HepG2 (cell line): ENCODE data around the gene DPAGT1. TPM values are rescaled to one million over a fixed set of nuclear protein-coding genes. Genes with fewer than 3 reads are reported as not detected.

ENCODE experiments used
- BRCA1 ChIP-seq: sonication (generic); formaldehyde crosslinking; IDR thresholded peaks from 2 replicates; pipeline ENCODE4 v1.4.0; 2020; ENCODE audit warnings: missing genetic modification reagents
- ISL2 ChIP-seq: sonication (generic); formaldehyde crosslinking; IDR thresholded peaks from 2 replicates; pipeline ENCODE4 v1.5.0; 2020; ENCODE audit warnings: missing genetic modification reagents
- MYC ChIP-seq: sonication (generic); formaldehyde crosslinking; IDR thresholded peaks from 2 replicates; pipeline ENCODE4 v1.9.0; 2021; ENCODE audit warnings: missing genetic modification reagents, borderline replicate concordance
- NCOA5 ChIP-seq: sonication (generic); formaldehyde crosslinking; IDR thresholded peaks from 2 replicates; pipeline ENCODE4 v1.4.0; 2020; ENCODE audit warnings: missing genetic modification reagents
- NFE2L2 ChIP-seq: fragments of 150-350 bp; IDR thresholded peaks from 2 replicates; pipeline ENCODE4 v1.6.1; 2014; ENCODE audit warnings: low read length
- NFKB2 ChIP-seq: sonication (generic); formaldehyde crosslinking; IDR thresholded peaks from 2 replicates; pipeline ENCODE4 v1.4.0; 2020; ENCODE audit warnings: missing genetic modification reagents, borderline replicate concordance
- RBM39 ChIP-seq: fragments of 200-400 bp; formaldehyde crosslinking; IDR thresholded peaks from one replicate; pipeline ENCODE4 v1.6.1; 2018; ENCODE audit warnings: antibody characterized with exemption, mild to moderate bottlenecking, low read depth, low read length; ENCODE audit not compliant: poor library complexity, severe bottlenecking
- REXO4 ChIP-seq: sonication (generic); formaldehyde crosslinking; IDR thresholded peaks from 2 replicates; pipeline ENCODE4 v1.8.0; 2022; ENCODE audit warnings: missing genetic modification reagents, mild to moderate bottlenecking, borderline replicate concordance
- TCF7 ChIP-seq: sonication (generic); IDR thresholded peaks from 2 replicates; pipeline ENCODE4 v1.6.1; 2016; ENCODE audit warnings: antibody characterized with exemption, low read depth
- TGIF2 ChIP-seq: IDR thresholded peaks from 2 replicates; pipeline ENCODE4 v1.6.1; 2016; ENCODE audit warnings: control low read depth, missing compliant biosample characterization
- THAP11 ChIP-seq: IDR thresholded peaks from 2 replicates; pipeline ENCODE4 v1.6.1; 2016; ENCODE audit warnings: missing biosample characterization, missing genetic modification reagents
- ZBTB38 ChIP-seq: sonication (generic); formaldehyde crosslinking; IDR thresholded peaks from 2 replicates; pipeline ENCODE4 v1.5.1; 2020; ENCODE audit warnings: mild to moderate bottlenecking, missing genetic modification reagents
- ZNF34 ChIP-seq: sonication (generic); formaldehyde crosslinking; IDR thresholded peaks from 2 replicates; pipeline ENCODE4 v1.4.0; 2020; ENCODE audit warnings: mild to moderate bottlenecking, missing genetic modification reagents, borderline replicate concordance
- ZNF44 ChIP-seq: sonication (generic); formaldehyde crosslinking; IDR thresholded peaks from 2 replicates; pipeline ENCODE4 v1.5.1; 2020; ENCODE audit warnings: mild to moderate bottlenecking, missing genetic modification reagents
- ZNF850 ChIP-seq: sonication (generic); formaldehyde crosslinking; conservative IDR thresholded peaks from 2 replicates; pipeline ENCODE4 v1.9.0; 2021; ENCODE audit warnings: mild to moderate bottlenecking, missing genetic modification reagents
- ZSCAN20 ChIP-seq: sonication (generic); formaldehyde crosslinking; IDR thresholded peaks from 2 replicates; pipeline ENCODE4 v1.4.0; 2020; ENCODE audit warnings: missing genetic modification reagents, mild to moderate bottlenecking, borderline replicate concordance
- polyA plus RNA-seq, 8 experiments: library from polyadenylated mRNA; depleted of rRNA in 3 of 8; stranded (reverse) in 7 of 8; unstranded in 1 of 8; fragments of >200 nt; fragmentation: Illumina TruSeq in 4 of 8; extraction: Trizol in 4 of 8; gene quantifications; 2 replicates each; pipeline versions ENCODE4 v1.2.1 to v1.2.3, GENCODE V29; 2011 to 2016; ENCODE audit warnings: low read depth in 4 of 8, missing spikeins in 1 of 8, mixed read lengths in 1 of 8; ENCODE audit not compliant: insufficient read depth in 1 of 8
- total RNA-seq, 5 experiments: library from RNA; depleted of rRNA; stranded (reverse); fragments of >200 nt; fragmentation: Illumina TruSeq; extraction: Trizol; gene quantifications; 2 replicates each; pipeline ENCODE4 v1.2.3, GENCODE V29; 2016; ENCODE audit warnings: low read depth in 1 of 5
- TF ChIP-seq, protein P1 (sequence below): sonication (generic); formaldehyde crosslinking; IDR thresholded peaks from 2 replicates; pipeline ENCODE4 v1.4.0; 2020; ENCODE audit warnings: missing genetic modification reagents
- TF ChIP-seq, protein P2 (sequence below): sonication (generic); formaldehyde crosslinking; IDR thresholded peaks from 2 replicates; pipeline ENCODE4 v1.4.0; 2020; ENCODE audit warnings: mild to moderate bottlenecking, missing genetic modification reagents
- TF ChIP-seq, protein P3 (sequence below): sonication (generic); formaldehyde crosslinking; IDR thresholded peaks from 2 replicates; pipeline ENCODE4 v1.8.1; 2023; ENCODE audit warnings: mild to moderate bottlenecking, missing genetic modification reagents
- TF ChIP-seq, protein P4 (sequence below): IDR thresholded peaks from 2 replicates; pipeline ENCODE4 v1.6.1; 2016; ENCODE audit warnings: low read depth, missing genetic modification reagents, missing compliant biosample characterization

Gene DPAGT1
- total and polyA plus RNA-seq, 2 of the 13 experiments (the other 11 are each of a cell fraction or from before 2014, with no cell fraction given) = 37.6 to 70.7 TPM

GRCh38 chr11:119095066-119095880 is 6.4 kb downstream of the DPAGT1 start (continued):
- TF ChIP-seq, protein P1, sequence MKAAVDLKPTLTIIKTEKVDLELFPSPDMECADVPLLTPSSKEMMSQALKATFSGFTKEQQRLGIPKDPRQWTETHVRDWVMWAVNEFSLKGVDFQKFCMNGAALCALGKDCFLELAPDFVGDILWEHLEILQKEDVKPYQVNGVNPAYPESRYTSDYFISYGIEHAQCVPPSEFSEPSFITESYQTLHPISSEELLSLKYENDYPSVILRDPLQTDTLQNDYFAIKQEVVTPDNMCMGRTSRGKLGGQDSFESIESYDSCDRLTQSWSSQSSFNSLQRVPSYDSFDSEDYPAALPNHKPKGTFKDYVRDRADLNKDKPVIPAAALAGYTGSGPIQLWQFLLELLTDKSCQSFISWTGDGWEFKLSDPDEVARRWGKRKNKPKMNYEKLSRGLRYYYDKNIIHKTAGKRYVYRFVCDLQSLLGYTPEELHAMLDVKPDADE = no peak
- TF ChIP-seq ZNF850 (CRISPR knock-in tag) (no peak), RBM39 (peak; percentile 99), ZBTB38 (CRISPR knock-in tag) (peak; percentile 76; the same call in 1 of the 2 replicates), NCOA5 (no peak), ZNF34 (no peak), TGIF2 (peak; percentile 55; the same call in 1 of the 2 replicates), BRCA1 (CRISPR knock-in tag) (no peak; the same call in 1 of the 2 replicates), ZNF44 (peak; percentile 90), NFE2L2 (no peak), NFKB2 (CRISPR knock-in tag) (peak; percentile 75; the same call in 1 of the 2 replicates), THAP11 (CRISPR knock-in tag) (peak; percentile 68; the same call in 1 of the 2 replicates), ISL2 (CRISPR knock-in tag) (peak; percentile 55; the same call in 1 of the 2 replicates), TCF7 (no peak), REXO4 (CRISPR knock-in tag) (peak; percentile 48; the same call in 1 of the 2 replicates), MYC (CRISPR knock-in tag) (peak; percentile 89), ZSCAN20 (CRISPR knock-in tag) (peak; percentile 64)
- TF ChIP-seq, protein P2, sequence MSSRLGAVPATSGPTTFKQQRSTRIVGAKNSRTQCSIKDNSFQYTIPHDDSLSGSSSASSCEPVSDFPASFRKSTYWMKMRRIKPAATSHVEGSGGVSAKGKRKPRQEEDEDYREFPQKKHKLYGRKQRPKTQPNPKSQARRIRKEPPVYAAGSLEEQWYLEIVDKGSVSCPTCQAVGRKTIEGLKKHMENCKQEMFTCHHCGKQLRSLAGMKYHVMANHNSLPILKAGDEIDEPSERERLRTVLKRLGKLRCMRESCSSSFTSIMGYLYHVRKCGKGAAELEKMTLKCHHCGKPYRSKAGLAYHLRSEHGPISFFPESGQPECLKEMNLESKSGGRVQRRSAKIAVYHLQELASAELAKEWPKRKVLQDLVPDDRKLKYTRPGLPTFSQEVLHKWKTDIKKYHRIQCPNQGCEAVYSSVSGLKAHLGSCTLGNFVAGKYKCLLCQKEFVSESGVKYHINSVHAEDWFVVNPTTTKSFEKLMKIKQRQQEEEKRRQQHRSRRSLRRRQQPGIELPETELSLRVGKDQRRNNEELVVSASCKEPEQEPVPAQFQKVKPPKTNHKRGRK (CRISPR knock-in tag) = peak; percentile 71; the same call in 1 of the 2 replicates
- TF ChIP-seq, protein P3, sequence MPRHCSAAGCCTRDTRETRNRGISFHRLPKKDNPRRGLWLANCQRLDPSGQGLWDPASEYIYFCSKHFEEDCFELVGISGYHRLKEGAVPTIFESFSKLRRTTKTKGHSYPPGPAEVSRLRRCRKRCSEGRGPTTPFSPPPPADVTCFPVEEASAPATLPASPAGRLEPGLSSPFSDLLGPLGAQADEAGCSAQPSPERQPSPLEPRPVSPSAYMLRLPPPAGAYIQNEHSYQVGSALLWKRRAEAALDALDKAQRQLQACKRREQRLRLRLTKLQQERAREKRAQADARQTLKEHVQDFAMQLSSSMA = 0 out of 2 replicates have a peak, but pooled peaks have one; percentile 34
- TF ChIP-seq, protein P4, sequence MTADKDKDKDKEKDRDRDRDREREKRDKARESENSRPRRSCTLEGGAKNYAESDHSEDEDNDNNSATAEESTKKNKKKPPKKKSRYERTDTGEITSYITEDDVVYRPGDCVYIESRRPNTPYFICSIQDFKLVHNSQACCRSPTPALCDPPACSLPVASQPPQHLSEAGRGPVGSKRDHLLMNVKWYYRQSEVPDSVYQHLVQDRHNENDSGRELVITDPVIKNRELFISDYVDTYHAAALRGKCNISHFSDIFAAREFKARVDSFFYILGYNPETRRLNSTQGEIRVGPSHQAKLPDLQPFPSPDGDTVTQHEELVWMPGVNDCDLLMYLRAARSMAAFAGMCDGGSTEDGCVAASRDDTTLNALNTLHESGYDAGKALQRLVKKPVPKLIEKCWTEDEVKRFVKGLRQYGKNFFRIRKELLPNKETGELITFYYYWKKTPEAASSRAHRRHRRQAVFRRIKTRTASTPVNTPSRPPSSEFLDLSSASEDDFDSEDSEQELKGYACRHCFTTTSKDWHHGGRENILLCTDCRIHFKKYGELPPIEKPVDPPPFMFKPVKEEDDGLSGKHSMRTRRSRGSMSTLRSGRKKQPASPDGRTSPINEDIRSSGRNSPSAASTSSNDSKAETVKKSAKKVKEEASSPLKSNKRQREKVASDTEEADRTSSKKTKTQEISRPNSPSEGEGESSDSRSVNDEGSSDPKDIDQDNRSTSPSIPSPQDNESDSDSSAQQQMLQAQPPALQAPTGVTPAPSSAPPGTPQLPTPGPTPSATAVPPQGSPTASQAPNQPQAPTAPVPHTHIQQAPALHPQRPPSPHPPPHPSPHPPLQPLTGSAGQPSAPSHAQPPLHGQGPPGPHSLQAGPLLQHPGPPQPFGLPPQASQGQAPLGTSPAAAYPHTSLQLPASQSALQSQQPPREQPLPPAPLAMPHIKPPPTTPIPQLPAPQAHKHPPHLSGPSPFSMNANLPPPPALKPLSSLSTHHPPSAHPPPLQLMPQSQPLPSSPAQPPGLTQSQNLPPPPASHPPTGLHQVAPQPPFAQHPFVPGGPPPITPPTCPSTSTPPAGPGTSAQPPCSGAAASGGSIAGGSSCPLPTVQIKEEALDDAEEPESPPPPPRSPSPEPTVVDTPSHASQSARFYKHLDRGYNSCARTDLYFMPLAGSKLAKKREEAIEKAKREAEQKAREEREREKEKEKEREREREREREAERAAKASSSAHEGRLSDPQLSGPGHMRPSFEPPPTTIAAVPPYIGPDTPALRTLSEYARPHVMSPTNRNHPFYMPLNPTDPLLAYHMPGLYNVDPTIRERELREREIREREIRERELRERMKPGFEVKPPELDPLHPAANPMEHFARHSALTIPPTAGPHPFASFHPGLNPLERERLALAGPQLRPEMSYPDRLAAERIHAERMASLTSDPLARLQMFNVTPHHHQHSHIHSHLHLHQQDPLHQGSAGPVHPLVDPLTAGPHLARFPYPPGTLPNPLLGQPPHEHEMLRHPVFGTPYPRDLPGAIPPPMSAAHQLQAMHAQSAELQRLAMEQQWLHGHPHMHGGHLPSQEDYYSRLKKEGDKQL (CRISPR knock-in tag) = 0 out of 2 replicates have a peak, but pooled peaks have one; percentile 23
